ENCODE measurements around the gene SLC24A3.

The SLC24A3 gene

DNA sequence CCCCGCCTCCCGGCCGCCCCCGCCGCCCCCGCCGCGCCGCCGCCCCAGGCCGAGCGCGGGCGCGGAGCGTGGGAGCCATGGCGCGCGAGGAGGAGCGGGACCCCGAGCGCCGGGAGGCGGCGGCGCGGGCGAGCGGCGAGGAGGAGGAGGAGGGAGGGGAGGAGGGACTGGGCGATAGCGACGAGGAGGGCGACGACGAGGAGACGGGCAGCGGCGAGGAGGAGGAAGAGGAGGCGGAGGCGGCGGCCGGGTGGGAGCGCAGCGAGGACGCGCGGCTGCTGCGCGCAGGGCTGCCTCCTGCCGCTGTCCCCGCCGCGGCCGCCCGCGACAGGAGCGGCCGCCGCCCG lies at the start of gene SLC24A3:
SLC24A3 (plus strand) TSS at position 174 of the 347 bp plus-strand sequence.
- no peak for DNase-seq (ENCODE audit: low read depth)
- TF ChIP-seq, protein P1, sequence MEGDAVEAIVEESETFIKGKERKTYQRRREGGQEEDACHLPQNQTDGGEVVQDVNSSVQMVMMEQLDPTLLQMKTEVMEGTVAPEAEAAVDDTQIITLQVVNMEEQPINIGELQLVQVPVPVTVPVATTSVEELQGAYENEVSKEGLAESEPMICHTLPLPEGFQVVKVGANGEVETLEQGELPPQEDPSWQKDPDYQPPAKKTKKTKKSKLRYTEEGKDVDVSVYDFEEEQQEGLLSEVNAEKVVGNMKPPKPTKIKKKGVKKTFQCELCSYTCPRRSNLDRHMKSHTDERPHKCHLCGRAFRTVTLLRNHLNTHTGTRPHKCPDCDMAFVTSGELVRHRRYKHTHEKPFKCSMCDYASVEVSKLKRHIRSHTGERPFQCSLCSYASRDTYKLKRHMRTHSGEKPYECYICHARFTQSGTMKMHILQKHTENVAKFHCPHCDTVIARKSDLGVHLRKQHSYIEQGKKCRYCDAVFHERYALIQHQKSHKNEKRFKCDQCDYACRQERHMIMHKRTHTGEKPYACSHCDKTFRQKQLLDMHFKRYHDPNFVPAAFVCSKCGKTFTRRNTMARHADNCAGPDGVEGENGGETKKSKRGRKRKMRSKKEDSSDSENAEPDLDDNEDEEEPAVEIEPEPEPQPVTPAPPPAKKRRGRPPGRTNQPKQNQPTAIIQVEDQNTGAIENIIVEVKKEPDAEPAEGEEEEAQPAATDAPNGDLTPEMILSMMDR (IDR thresholded peaks at IDR 0.05; ENCODE audit: insufficient read depth, low read depth, low read length, missing control alignments), result no peak
- H3K4me3 ChIP-seq (ENCODE audit: low read length), result peak within 1 kb of the TSS; percentile 19

DNA sequence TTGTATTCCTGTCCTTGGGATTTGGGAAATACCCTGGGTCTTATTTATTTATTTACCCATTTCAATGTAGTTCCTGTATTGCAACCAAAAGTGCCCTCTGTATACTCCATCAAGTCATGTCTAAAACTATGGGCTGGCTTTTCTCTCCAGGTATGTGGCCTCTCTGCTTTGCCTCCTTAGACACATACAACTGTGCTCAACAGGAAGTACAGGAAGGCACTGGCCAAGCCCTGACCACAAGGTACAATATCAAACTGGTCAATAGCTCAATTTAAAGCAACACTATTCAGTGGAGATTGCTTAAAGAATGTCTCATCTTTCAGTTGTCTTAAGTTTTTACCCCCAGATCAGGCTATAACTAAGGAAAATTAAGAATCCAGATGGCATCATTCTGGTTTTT lies 42.3 kb upstream of the SLC24A3 start:
- no peak for DNase-seq (ENCODE audit: low read depth)
- H3K4me3 ChIP-seq (ENCODE audit: low read length), result no peak overlapping the region
- TF ChIP-seq, protein P1 (IDR thresholded peaks at IDR 0.05; ENCODE audit: insufficient read depth, low read depth, low read length, missing control alignments), result no peak

DNA sequence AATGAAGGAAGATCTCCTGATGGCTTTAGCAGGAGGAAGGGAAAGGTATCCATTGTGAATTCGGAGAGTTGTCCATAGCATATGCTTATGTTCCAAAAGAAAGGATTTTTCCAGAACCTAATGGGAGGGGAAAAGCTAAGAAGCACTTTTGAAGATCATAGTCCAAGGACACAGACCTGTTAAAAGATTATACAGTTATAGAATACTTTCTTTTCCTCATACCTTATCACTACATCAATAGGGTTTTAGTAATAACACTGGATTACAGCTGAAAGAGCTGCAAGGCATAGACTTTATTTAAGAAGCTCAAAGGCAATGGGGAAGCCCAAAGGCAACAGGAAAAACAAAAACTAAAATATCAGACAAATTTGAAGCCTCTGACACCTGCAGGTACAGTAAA lies 39.8 kb upstream of the SLC24A3 start:
- DNase-seq (ENCODE audit: low read depth), result no peak
- TF ChIP-seq, protein P1 (IDR thresholded peaks at IDR 0.05; ENCODE audit: insufficient read depth, low read depth, low read length, missing control alignments), result no peak
- no peak overlapping the region for H3K4me3 ChIP-seq (ENCODE audit: low read length)

DNA sequence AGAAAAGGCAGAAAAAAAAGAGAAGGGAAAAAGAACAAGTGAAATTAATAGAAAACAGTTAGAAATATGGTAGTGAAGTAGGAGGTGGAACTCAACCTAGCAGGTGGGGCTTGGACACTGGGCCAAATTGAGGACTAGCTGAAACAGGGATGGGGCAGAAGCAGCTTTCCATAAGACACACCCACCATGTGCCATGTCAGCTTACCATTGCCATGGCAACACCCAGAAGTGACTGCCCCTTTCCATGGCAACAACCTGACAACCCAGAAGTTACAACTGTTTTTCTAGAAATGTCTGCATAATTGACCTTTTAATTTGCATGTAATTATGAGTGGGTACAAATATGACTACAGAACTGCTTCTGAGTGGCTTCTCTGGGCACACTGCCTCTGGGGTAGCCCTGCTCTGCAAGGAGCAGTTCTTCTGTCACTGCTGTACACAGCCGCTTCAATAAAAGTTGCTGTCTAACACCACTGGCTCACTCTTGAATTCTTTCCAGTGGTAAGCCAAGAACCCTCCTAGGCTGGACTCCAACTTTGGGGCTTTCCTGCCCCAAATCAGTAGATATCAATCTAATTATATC lies 35.9 kb upstream of the SLC24A3 start:
- H3K4me3 ChIP-seq (ENCODE audit: low read length), result no peak overlapping the region
- TF ChIP-seq, protein P1 (IDR thresholded peaks at IDR 0.05; ENCODE audit: insufficient read depth, low read depth, low read length, missing control alignments), result no peak
- DNase-seq (ENCODE audit: low read depth), result no peak

DNA sequence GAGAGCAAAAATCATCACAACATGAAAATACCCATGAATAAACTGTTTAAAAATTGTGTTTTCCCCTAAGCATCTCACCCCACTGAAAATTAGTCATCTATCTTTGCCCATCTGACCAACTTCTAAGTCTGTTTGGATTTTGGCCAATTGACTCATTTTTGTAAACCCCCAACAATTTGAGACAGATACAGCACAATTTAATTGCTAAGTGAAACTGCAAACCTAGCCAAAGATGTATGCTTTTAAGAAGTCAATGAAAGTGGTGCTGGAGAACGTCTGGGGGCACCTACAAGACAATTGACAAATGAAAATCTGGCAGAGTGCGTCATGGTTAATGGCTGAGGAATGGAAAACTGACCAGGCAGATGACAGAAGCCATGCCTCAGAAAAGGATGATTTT lies 30.9 kb upstream of the SLC24A3 start:
- no peak for DNase-seq (ENCODE audit: low read depth)
- no peak overlapping the region for H3K4me3 ChIP-seq (ENCODE audit: low read length)
- TF ChIP-seq, protein P1 (IDR thresholded peaks at IDR 0.05; ENCODE audit: insufficient read depth, low read depth, low read length, missing control alignments), result no peak

DNA sequence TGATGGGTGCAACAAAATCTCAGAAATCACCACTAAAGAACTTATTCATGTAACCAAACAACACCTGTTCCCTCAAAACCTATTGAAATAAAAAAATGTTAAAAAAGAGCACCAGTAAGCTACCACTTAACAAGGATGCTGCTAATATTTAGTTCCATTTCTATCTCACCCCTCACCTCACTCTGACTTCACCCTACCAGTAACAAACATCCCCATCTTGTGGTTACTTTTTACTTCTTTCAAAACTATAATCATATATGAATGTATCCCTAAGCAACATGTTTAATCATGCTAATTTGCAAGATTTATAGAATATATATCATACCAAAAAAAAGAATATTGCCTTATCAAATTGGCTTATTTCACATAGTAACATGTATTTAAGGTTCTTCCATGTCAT lies 27.4 kb upstream of the SLC24A3 start:
- no peak for DNase-seq (ENCODE audit: low read depth)
- H3K4me3 ChIP-seq (ENCODE audit: low read length), result no peak overlapping the region
- TF ChIP-seq, protein P1 (IDR thresholded peaks at IDR 0.05; ENCODE audit: insufficient read depth, low read depth, low read length, missing control alignments), result no peak

DNA sequence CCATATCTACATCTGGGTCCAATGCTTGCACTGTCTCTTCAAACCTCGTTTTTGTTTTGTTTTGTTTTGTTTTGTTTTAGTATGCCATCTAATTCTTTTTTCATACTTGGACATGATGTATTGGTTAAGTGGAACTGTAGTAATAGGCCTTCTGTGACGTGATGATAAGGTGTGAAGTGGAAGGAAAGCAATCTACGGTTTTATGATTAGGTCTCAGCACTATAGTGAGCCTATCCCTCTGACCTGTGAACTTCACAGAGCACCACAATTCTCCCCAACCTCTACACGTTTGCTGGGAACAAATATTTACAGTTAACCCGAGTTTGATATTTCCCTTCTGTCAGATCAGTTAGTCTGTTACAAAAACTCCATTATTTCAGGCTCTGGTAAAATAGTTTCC lies 19.1 kb upstream of the SLC24A3 start:
- no peak for DNase-seq (ENCODE audit: low read depth)
- H3K4me3 ChIP-seq (ENCODE audit: low read length), result no peak overlapping the region
- TF ChIP-seq, protein P1 (IDR thresholded peaks at IDR 0.05; ENCODE audit: insufficient read depth, low read depth, low read length, missing control alignments), result no peak
